B cell (primary cell): Measurements from ENCODE around the gene MYL4. TPM values are rescaled to one million over a fixed set of nuclear protein-coding genes. Genes with fewer than 3 reads are reported as not detected.

Experiments used
- ATAC-seq: fragments of 200-7000 bp; cut with Tn5 transposase; one replicate; pipeline ENCODE4 v1.10.0; 2021; ENCODE audit warnings: low read depth, mild to moderate bottlenecking, moderate number of reproducible peaks, moderate library complexity
- CTCF ChIA-PET: fragments of 350-600 bp; sonication (Branson Sonifier 250); formaldehyde crosslinking; loops from one replicate; lab custom pipeline; 2021; ENCODE audit warnings: antibody characterized with exemption, inconsistent platforms; lab: Charles Lee
- POLR2A ChIA-PET: fragments of 350-600 bp; sonication (Branson Sonifier 250); formaldehyde crosslinking; loops from one replicate; lab custom pipeline; 2021; ENCODE audit warnings: antibody characterized with exemption; lab: Charles Lee
- DNase-seq: peaks from one replicate; pipeline ENCODE4 v3.0.0; 2013
- H2AFZ ChIP-seq: 2 replicates; pipeline ENCODE4 v1.6.1; 2012; ENCODE audit warnings: mild to moderate bottlenecking, low read depth, low read length; ENCODE audit not compliant: insufficient read depth, poor library complexity, severe bottlenecking
- H3K27ac ChIP-seq, 2 donors: 1 replicate in 1 of 2; 2 replicates in 1 of 2; pipeline ENCODE4 v1.5.1; 2012 to 2013; ENCODE audit warnings: low read length in 2 of 2, mild to moderate bottlenecking in 2 of 2, moderate library complexity in 1 of 2
- H3K27me3 ChIP-seq, 4 experiments: fragments of 200-600 bp in 1 of 4; sonication (generic) in 1 of 4; replicated peaks in 1 of 4; 1 replicate in 2 of 4; 2 replicates in 2 of 4; pipeline versions ENCODE4 v1.6.1 to v1.7.0; 2013 to 2016; ENCODE audit warnings: low read length in 3 of 4, mild to moderate bottlenecking in 2 of 4, mixed read lengths in 1 of 4, moderate library complexity in 1 of 4; ENCODE audit not compliant: insufficient read depth in 4 of 4, control insufficient read depth in 3 of 4; ENCODE audit errors: control extremely low read depth in 1 of 4
- H3K36me3 ChIP-seq, 2 experiments: replicated peaks in 1 of 2; 1 replicate in 1 of 2; 2 replicates in 1 of 2; pipeline versions ENCODE4 v1.6.1 to v1.7.1; 2013; ENCODE audit warnings: low read length in 1 of 2; ENCODE audit not compliant: insufficient read depth in 2 of 2, control insufficient read depth in 1 of 2; ENCODE audit errors: control extremely low read depth in 1 of 2, extremely low read depth in 1 of 2
- H3K4me1 ChIP-seq, 2 donors: fragments of 200-600 bp in 1 of 2; sonication (generic) in 1 of 2; 1 replicate in 1 of 2; 2 replicates in 1 of 2; pipeline versions ENCODE4 v1.5.1 to v1.6.1; 2013 to 2017; ENCODE audit warnings: low read length in 2 of 2; ENCODE audit not compliant: control insufficient read depth in 2 of 2, insufficient read depth in 2 of 2
- H3K4me2 ChIP-seq: replicated peaks from 2 replicates; pipeline ENCODE3; 2012; ENCODE audit warnings: mild to moderate bottlenecking, low read depth, low read length; ENCODE audit not compliant: poor library complexity, severe bottlenecking
- H3K4me3 ChIP-seq, 5 experiments: fragments of 200-600 bp in 1 of 5; sonication (generic) in 1 of 5; 1 replicate in 3 of 5; 2 replicates in 2 of 5; pipeline versions ENCODE4 v1.5.1 to v1.7.0; 2011 to 2016; ENCODE audit warnings: low read length in 4 of 5, mild to moderate bottlenecking in 4 of 5, low read depth in 2 of 5, control low read depth in 1 of 5, moderate library complexity in 1 of 5; ENCODE audit not compliant: insufficient read depth in 1 of 5; ENCODE audit errors: control extremely low read depth in 1 of 5, extremely low read depth in 1 of 5
- H3K79me2 ChIP-seq: fragments of 200-600 bp; sonication (generic); one replicate; pipeline ENCODE4 v1.6.0; 2016; ENCODE audit warnings: low read length; ENCODE audit not compliant: control insufficient read depth, insufficient read depth
- H3K9ac ChIP-seq: fragments of 200-600 bp; sonication (generic); 2 replicates; pipeline ENCODE4 v1.6.1; 2017; ENCODE audit warnings: mild to moderate bottlenecking, low read length, moderate library complexity
- H3K9me3 ChIP-seq, 3 donors: one replicate each; pipeline versions ENCODE4 v1.6.1 to v1.7.1; 2013; ENCODE audit warnings: low read length in 2 of 3; ENCODE audit not compliant: control insufficient read depth in 2 of 3, insufficient read depth in 1 of 3; ENCODE audit errors: control extremely low read depth in 1 of 3
- H4K20me1 ChIP-seq: 2 replicates; pipeline ENCODE4 v1.6.0; 2012; ENCODE audit warnings: mild to moderate bottlenecking, low read length; ENCODE audit not compliant: insufficient read depth, control insufficient read depth, poor library complexity, severe bottlenecking
- H3K27ac Mint-ChIP-seq: one replicate; pipeline ENCODE4 v1.8.0; 2021; ENCODE audit warnings: mixed read lengths
- H3K27me3 Mint-ChIP-seq: one replicate; pipeline ENCODE4 v1.8.0; 2021; ENCODE audit warnings: mixed read lengths
- H3K4me1 Mint-ChIP-seq: one replicate; pipeline ENCODE4 v1.8.0; 2021; ENCODE audit warnings: mixed read lengths
- H3K4me3 Mint-ChIP-seq: one replicate; pipeline ENCODE4 v1.8.0; 2021; ENCODE audit warnings: mixed read lengths
- H3K9me3 Mint-ChIP-seq: one replicate; pipeline ENCODE4 v1.8.0; 2022; ENCODE audit warnings: mixed read lengths; ENCODE audit not compliant: insufficient read depth
- CTCF ChIP-seq: fragments of 200-600 bp; IDR thresholded peaks from one replicate; pipeline ENCODE4 v1.8.0; 2022; ENCODE audit warnings: antibody characterized with exemption, mild to moderate bottlenecking
- EZH2 ChIP-seq: IDR thresholded peaks from 2 replicates; pipeline ENCODE4 v1.6.1; 2012; ENCODE audit warnings: borderline replicate concordance, low read depth, mild to moderate bottlenecking, moderate library complexity, low read length; ENCODE audit not compliant: insufficient read depth, poor library complexity, severe bottlenecking
- WGBS: methylation state at CpG from one replicate; pipeline ENCODE4 v1.1.5; 2013; ENCODE audit warnings: missing lambda C conversion rate; ENCODE audit not compliant: insufficient coverage; 5-methylcytosine and 5-hydroxymethylcytosine counted together
- intact Hi-C: fragments of 100-400 bp; cut with micrococcal nuclease; formaldehyde crosslinking; loops from one replicate; pipeline ENCODE4 v1.10.0; 2022
- polyA plus RNA-seq: library from polyadenylated mRNA; depleted of rRNA; stranded (reverse); fragments of >200 nt; gene quantifications from 2 replicates; pipeline ENCODE4 v1.2.3, GENCODE V29; 2012
- total RNA-seq, 2 donors: library from RNA; stranded (reverse); fragments of 120-200 nt in 1 of 2; gene quantifications; 1 replicate in 1 of 2; 2 replicates in 1 of 2; pipeline versions ENCODE4 v1.2.3 to v1.2.4, GENCODE V29; 2013 to 2022

MYL4 gene
- total and polyA plus RNA-seq, 2 donors (not counting 1 experiment from before 2014, with no cell fraction given), result 0.16 to 0.42 TPM

- ChIA-PET CTCF (interaction anchor here (0.7 to 1.6 kb wide), 5 partner anchors 9 to 91 kb away, joined by 3 to 6 read pairs (median 3); no protein-coding TSS in a partner anchor), POLR2A (no interaction called here)
- peaks cover 26 to 27% of the 10 kb centered on the region in 2 donors for H3K4me1 ChIP-seq
- 71% methylated on average over 2 of the region's 3 CpGs for WGBS
- no peak overlapping the region for H3K4me3 Mint-ChIP-seq
- no peaks in the 10 kb centered on the region for H3K36me3 ChIP-seq
- no peaks in the 10 kb centered on the region for H3K9me3 Mint-ChIP-seq
- intact Hi-C loops, result no loop called here
- H3K4me2 ChIP-seq, result no peak overlapping the region
- no peaks in the 10 kb centered on the region for H3K27me3 ChIP-seq
- H3K9me3 ChIP-seq, result peaks cover 0 to 14% (median 0%) of the 10 kb centered on the region in 3 donors
- DNase-seq, result no peak
- no peak overlapping the region for H3K4me3 ChIP-seq
- TF ChIP-seq CTCF, result no peak
- H2AFZ ChIP-seq, result no peak overlapping the region
- no peak overlapping the region for H3K9ac ChIP-seq
- H3K27ac Mint-ChIP-seq, result no peak overlapping the region
- H3K4me1 Mint-ChIP-seq, result peaks cover 24% of the 10 kb centered on the region
- H3K27ac ChIP-seq, result no peak overlapping the region
- H4K20me1 ChIP-seq, result no peaks in the 10 kb centered on the region
- H3K27me3 Mint-ChIP-seq, result no peaks in the 10 kb centered on the region
- no peaks in the 10 kb centered on the region for H3K79me2 ChIP-seq
- no peak for ATAC-seq
Observed at GRCh38 chr17:47225436-47225858, 16.3 kb downstream of the MYL4 start.

- no peak overlapping the region for H3K27ac ChIP-seq
- peaks cover 26 to 27% of the 10 kb centered on the region in 2 donors for H3K4me1 ChIP-seq
- H3K4me2 ChIP-seq, result no peak overlapping the region
- H3K4me3 ChIP-seq, result no peak overlapping the region
- POLR2A ChIA-PET, result interaction anchor here (0.6 kb wide), 1 partner anchor 1166 kb away, joined by 4 read pairs; no protein-coding TSS in a partner anchor
- TF ChIP-seq CTCF (no peak), EZH2 (no peak)
- DNase-seq (no peak), ATAC-seq (no peak)
- WGBS, result 80% methylated on average over 1 of the region's 2 CpGs
- no peaks in the 10 kb centered on the region for H4K20me1 ChIP-seq
- Mint-ChIP-seq H3K27ac (no peak overlapping the region), H3K4me1 (peaks cover 24% of the 10 kb centered on the region), H3K9me3 (no peaks in the 10 kb centered on the region), H3K27me3 (no peaks in the 10 kb centered on the region), H3K4me3 (no peak overlapping the region)
- H3K79me2 ChIP-seq, result no peaks in the 10 kb centered on the region
- no peaks in the 10 kb centered on the region for H3K36me3 ChIP-seq
- H3K9me3 ChIP-seq, result peaks cover 0 to 14% (median 0%) of the 10 kb centered on the region in 3 donors
- H3K9ac ChIP-seq, result no peak overlapping the region
- intact Hi-C loops, result no loop called here
- H3K27me3 ChIP-seq, result no peaks in the 10 kb centered on the region
- no peak overlapping the region for H2AFZ ChIP-seq
- CTCF ChIA-PET, result interaction anchor here (0.7 to 1.6 kb wide), 6 partner anchors 8 to 390 kb away, joined by 3 to 6 read pairs (median 3); no protein-coding TSS in a partner anchor
Observed at GRCh38 chr17:47225911-47226688, 17.0 kb downstream of the MYL4 start.
